ENCODE data around the gene ZBTB16.

The ZBTB16 gene

GRCh38 chr11:114291842-114292680 lies 232.6 kb downstream of the ZBTB16 start:
- no peak for DNase-seq

DNA sequence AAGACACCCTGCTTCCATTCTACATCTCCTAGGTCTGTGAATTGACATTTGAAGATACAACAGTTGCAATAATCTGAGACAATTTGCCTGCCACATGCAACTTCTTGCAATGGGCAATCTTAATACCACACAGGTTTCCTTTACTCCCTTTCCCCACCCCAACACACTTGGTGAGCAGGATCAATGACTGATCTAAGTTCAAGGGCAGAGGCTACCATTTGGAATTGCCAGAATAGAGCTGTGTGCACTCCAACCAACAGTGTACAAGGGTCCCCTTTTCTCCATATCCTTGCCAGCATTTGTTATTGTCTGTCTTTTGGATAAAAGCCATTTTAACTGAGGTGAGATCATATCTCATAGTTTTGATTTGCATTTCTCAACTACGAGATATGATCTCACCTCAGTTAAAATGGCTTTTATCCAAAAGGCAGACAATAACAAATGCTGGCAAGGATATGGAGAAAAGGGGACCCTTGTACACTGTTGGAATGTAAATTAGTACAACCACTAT lies 233.7 kb downstream of the ZBTB16 start:
- DNase-seq, result no peak

GRCh38 chr11:114295676-114296604 lies 236.4 kb downstream of the ZBTB16 start, which contains the start of gene NNMT:
Gene NNMT (plus strand): TSS chr11:114296399. CDS start chr11:114296557, 158 bp downstream.
- DNase-seq, result no peak

GRCh38 chr11:114296605-114297372 lies 237.3 kb downstream of the ZBTB16 start:
- DNase-seq, result no peak

DNA sequence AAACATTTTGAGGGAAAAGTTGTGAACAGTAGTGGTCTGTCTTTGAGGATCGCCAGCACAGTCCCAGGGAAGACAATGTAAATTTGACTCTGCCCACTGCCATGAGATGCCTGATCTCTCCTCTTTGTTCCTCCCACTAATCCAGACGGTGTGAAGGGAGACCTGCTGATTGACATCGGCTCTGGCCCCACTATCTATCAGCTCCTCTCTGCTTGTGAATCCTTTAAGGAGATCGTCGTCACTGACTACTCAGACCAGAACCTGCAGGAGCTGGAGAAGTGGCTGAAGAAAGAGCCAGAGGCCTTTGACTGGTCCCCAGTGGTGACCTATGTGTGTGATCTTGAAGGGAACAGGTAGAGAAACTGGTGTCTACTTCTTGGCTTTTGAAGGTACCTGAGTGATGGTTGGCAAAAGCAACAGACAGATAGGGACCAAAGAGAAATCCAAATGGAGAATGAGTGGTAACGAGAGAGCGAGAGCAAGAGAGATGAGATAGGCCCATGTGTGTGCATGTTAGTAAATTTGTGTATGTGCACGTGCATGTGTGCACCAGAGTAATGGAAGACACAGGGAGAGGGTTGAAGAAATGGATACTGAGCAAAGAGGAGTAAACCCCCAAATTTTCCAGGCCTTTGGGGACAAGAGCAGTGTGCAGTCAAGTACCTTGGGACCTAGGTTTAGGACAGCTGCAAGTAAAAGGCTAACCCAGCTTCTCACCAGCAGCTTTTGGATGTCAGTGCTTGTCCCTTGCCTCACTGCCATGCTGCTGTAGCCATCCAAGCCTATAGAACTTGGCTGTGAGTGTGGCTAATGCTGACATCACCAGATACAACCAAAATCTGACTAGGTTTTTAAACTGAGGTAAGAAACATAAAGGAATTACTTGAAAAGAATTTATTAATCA lies 238.5 kb downstream of the ZBTB16 start:
- no peak for DNase-seq

DNA sequence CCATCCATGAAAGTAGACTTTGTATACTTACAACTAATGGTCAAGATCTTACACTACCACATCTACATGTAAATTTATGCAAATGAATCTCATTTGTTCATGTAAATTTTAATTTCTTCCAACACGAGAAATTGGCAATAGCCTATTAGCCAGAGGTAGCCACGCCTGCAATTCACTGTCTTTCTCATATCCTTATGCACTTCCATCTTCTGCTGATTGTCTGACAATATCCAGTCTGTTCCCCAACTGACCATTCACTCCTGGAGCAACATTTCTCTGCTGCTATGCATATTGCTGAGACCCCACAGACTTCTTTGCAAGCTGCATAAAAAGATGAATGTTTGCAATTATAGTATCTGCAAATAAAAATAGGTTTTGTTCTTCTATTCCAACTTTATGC lies 239.2 kb downstream of the ZBTB16 start:
- no peak for DNase-seq
